GM13977 (cell line): ENCODE data around the gene HERC3.

Source experiments
- DNase-seq: peaks from one replicate; pipeline ENCODE4 v3.0.0; 2012; ENCODE audit warnings: low spot score
- in situ Hi-C: fragments of 300-500 bp; cut with MboI; formaldehyde crosslinking; loops from one replicate; pipeline ENCODE4 v1.12.0; 2022; ENCODE audit warnings: low sequenced_read_pairs, low pct_unique_long_range_greater_than_20kb, mixed read lengths, inconsistent platforms; ENCODE audit not compliant: unreplicated experiment
- TF ChIP-seq, protein P1 (sequence below): IDR thresholded peaks from 2 replicates; pipeline ENCODE4 v1.5.1; 2012; ENCODE audit warnings: mild to moderate bottlenecking, control low read depth; ENCODE audit not compliant: insufficient read depth; ENCODE audit errors: extremely low read depth, missing control alignments

HERC3 gene

DNA sequence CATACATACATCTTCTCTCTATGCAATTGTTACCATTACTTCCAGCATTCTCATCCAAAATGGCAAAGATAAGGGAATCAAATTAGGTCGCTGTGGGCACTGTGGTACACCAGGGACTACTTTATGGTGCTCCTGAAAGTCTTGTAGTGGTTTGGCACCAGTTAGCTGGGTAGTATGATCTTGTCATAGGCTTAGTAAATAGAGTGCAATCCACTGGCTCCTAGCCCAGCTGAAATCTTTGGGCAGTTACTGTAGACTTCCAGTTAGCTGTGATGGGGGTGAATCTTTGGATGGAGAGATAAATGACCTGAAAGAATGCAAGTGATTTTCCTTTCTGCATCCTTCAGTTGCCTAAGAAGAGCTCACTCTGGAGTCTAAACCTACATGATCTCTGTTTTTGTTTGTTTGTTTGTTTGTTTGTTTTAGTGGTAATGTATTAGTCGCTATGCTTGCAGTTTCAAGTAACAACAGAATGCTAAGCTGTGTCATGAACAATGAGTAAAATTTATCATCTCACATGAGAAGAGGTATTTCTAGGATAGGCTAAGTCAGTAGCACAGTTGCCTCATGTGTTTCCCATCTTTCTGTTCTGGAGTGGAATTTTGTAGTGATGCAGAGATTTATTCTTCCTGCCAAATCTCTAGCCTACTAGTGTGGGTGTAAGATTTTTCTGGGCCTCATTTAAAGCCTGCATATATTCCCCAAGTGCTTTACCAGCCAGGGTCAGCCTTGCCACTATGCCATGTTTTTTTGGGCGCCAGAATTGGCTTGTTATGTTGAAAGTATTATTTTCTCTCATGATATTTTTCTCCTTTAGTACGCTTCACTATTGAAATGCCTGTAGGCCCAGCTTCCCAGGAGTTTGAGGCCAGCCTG lies 24.2 kb downstream of the HERC3 start:
- in situ Hi-C loops: no loop called here
- TF ChIP-seq, protein P1, sequence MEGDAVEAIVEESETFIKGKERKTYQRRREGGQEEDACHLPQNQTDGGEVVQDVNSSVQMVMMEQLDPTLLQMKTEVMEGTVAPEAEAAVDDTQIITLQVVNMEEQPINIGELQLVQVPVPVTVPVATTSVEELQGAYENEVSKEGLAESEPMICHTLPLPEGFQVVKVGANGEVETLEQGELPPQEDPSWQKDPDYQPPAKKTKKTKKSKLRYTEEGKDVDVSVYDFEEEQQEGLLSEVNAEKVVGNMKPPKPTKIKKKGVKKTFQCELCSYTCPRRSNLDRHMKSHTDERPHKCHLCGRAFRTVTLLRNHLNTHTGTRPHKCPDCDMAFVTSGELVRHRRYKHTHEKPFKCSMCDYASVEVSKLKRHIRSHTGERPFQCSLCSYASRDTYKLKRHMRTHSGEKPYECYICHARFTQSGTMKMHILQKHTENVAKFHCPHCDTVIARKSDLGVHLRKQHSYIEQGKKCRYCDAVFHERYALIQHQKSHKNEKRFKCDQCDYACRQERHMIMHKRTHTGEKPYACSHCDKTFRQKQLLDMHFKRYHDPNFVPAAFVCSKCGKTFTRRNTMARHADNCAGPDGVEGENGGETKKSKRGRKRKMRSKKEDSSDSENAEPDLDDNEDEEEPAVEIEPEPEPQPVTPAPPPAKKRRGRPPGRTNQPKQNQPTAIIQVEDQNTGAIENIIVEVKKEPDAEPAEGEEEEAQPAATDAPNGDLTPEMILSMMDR: no peak
- no peak for DNase-seq

DNA sequence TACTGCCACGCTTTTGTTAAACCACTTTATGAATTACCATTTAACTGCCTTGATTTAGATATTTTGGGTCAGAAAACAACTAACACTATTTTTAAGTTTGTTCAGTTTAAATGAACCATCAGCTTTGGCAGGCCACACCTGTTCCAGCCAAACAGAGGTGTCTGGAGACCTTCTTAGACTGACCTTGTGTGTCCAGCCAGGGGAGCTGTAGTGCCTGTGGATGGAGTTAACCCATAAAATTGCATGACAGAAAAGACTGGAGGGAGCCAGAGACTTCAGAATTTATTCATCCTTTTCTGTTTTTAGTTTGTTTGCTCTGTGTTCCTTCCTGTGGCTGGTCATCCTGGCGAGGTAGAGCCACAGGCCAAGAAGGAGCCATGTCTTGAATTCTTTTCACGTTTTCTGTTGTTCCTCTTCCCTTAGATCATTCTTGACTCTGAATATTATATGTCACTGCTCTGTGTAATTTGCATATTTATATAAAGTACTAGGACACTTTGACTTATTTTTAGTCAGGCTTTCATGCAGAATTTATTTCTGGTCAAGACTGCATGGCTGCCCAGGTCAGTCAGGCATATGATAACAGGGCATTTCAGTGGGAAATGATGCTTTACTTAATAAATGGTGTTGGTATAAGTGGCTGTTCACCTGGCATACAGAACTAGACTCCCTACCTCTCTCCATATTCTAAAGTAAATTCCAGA lies 26.7 kb downstream of the HERC3 start:
- TF ChIP-seq, protein P1: no peak
- no peak for DNase-seq
- in situ Hi-C loops: no loop called here

DNA sequence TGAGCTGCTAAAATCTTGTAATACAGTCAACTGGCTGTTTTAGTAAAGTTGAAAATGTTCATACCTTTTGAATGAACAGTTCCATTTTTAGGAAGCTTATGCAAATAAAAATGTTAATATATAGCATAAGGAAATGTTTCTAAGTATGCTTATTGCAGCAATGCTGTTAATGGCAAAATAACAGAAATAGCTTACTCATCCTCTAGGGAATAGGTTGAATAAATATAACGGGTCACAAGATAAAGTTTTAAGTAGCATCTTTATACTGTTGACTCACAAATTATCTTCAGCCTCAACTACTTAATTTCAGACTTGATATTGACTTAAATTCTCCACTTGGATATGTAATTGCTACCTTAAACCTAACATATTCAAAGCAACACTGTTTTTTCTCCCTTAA lies 27.7 kb downstream of the HERC3 start:
- no peak for DNase-seq
- TF ChIP-seq, protein P1: no peak
- in situ Hi-C loops: no loop called here

DNA sequence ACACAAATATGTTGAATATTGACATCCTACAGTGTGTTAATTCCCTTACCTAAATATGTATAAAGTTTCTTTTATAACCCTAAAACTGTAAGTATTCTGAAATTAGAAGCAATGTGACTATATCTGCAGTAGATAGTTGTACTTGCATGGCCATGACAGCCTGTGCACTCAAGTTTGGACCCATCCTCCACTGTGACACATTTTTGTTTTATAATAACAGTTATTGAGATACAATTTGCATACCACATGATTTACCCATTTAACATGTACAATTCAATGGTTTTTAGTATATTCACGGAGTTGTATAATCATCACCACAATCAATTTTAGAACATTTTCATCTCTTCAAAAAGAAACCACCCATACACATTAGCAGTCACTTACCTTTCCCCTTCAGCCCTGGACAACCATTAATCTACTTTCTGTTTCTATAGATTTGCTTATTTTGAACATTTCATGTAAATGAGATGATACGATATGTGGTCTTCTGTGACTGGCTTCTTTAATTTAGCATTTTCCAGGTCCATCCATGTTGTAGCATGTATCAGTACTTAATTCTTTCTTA lies 29.6 kb downstream of the HERC3 start:
- TF ChIP-seq, protein P1: no peak
- DNase-seq: no peak
- in situ Hi-C loops: no loop called here

DNA sequence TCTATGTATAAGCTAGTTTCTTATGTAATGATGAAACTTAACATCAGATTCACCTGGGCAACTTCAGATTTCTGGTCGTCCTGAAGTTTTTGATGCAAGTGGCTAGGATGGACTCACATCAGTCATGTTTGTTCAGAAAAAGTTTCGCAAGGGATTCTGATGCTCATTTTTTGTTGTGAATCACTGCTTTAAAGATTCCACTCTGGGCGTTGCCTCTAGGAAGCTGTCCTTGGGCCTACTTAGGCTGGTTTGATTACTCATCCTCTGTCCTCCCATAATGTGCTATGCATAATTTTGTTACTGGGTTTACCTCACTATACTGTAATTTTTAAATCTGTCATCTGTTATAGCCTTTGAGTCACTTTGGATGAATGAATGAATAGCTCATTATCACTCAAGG lies 30.8 kb downstream of the HERC3 start:
- TF ChIP-seq, protein P1: no peak
- in situ Hi-C loops: no loop called here
- DNase-seq: no peak

DNA sequence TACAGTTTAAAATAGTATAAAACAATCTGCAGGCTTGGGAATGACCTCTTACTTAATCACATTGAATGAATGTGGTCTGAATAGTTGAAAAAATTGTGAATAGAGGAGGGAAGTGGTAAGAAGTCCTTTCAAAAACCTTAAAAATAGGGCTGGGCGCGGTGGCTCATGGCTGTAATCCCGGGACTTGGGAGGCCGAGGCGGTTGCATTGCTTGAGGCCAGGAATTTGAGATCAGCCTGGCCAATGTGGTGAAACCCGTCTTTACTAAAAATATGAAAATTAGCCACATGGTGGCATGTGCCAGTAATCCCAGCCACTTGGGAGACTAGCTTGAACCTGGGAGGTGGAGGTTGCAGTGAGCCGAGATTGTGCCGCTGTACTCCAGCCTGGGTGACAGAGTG lies 36.5 kb downstream of the HERC3 start:
- in situ Hi-C loops: no loop called here
- TF ChIP-seq, protein P1: no peak
- no peak for DNase-seq
